ENCODE measurements around the gene YPEL1.
"Not testable (repeated sequence)": the region's sequence is repeated elsewhere in the genome, so short reads cannot be mapped to it uniquely, and the experiment has no call there.

YPEL1 gene

DNA sequence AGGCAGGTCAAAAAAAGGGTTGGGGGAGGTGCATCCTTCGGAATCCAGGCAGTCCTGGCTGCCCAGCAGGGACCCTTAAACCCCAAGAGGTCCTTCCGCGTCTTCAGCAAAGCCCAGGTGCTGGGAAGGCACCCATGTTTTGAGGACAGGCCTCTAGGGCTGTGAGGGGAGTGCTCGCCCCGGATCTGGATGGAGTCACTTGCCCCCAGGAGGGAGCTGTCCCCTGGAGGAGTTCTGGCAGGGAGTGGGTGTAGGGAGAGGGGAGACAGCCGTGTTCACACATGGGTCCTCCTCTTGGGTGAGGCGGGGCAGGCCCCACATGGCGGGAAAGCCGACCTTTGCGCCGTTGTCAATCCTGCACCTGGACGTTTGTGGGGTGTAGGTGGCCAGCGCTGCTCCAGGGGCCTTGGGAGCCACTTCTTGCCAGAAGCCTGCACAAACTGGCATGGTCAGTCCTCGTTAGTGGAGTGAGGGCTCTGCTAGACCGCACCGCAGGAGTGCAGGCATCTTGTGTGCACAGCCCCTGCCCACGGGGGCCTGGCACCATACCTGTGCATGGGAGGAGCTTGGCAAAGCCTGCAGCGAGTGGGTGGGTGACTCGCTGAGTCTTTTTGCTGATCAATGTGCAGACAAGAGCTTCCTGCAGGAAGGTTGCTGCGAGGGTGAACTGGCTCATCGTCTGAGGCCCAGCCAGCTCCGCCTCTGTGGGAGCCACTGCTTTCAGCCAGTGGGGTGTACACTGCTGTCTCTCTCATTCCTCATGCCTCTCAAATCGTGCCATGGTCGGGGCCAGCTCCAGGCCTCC lies 53.8 kb downstream of the YPEL1 start:
- DNase-seq: no peak

DNA sequence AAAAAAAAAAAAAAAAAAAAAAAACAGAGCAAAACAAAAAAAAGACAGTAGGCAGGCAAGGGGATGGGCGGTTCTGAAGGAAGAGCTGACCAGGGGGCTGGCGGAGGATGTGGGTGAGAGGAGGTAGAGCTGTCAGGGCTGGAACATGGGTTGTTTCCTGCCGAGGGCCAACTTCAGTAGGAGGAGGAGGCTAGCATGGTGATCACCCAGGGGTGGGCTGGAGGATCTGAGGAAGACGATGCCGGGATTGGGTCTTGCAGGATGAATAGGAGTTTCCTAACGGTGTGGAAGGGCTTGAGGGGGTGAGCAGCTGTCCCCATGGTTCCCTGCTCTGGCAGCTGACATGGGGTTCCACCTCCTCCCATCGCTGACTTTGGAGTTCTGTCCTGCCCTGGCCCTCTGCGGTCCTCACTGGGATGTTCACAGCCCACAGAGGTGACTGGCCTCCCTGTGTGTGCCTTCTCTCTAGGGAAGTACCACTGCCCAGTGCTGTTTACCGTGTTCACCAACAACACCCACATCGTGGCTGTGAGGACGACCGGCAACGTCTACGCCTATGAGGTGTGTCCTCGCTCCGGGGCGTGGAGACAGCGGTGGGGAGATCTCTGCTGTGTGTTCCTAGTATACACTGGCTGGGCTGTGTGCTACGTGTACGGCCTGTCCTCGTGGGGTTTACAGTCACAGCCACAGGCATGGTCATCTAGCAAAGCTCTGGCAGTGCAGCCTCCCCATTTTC lies 54.6 kb downstream of the YPEL1 start:
- DNase-seq: no peak

DNA sequence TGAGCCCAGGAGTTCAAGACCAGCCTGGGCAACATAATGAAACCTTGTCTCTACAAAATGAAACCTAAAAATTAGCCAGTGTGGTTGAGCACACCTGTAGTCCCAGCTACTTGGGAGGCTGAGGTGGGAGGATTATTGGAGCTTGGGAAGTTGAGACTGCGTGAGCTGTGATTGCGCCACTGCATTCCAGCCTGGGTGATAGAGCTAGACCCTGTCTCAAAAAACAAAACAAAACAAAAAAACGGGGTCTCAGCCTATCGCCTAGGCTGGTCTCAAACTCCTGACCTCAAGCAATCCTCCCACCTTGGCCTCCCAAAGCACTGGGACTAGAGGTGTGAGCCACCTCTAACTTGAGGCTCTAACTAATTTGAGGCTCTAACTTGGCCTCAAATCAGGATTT lies 56.2 kb downstream of the YPEL1 start:
- DNase-seq: no peak

DNA sequence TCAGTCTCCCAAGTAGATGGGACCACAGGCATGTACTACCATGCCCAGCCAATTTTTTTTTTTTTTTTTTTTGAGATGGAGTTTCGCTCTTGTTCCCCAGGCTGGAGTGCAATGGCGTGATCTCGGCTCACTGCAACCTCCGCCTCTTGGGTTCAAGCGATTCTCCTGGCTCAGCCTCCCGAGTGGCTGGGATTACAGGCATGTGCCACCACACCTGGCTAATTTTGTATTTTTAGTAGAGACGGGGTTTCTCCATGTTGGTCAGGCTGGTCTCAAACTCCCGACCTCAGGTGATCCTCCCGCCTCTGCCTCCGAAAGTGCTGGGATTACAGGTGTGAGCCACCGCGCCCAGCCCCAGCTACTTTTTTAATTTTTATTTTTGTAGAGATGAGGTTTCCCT lies 56.8 kb downstream of the YPEL1 start:
- not testable (repeated sequence) for DNase-seq

DNA sequence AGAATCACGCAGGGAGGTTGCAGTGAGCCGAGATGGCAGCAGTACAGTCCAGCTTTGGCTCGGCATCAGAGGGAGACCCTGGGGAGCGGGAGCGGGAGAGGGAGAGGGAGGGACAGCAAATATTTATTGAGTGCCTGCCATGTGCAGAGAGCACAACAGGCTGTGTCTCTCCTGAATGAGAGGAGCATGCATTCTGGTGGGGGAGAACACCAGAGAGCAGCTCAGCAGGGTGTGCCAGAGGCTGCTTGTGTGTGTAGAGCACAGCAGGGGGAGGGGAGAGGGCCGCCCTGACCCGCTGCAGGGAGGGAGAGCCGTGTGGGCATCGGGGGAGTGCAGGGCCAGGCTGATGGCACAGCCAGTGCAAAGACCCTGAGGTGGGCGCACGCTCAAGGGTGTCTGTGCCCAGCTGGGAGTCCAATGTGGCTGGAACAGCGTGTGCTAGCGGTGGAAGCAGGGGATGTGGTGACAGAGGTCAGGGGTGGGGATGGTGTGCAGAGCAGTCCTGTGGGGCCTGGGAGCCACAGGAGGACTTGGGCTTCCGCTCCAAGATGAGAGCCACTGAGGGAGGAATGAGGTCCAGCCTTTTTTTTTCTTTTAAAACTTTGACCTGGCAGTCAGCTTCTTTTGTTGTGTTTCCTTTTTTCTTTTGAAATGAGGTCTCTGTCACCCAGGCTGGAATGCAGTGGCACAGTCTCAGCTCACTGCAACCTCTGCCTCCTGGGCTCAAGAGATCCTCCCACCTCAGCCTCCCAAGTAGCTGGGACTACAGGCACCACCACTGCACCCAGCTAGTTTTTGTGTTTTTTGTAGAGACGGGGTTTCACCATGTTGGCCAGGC lies 57.8 kb downstream of the YPEL1 start:
- no peak for DNase-seq

DNA sequence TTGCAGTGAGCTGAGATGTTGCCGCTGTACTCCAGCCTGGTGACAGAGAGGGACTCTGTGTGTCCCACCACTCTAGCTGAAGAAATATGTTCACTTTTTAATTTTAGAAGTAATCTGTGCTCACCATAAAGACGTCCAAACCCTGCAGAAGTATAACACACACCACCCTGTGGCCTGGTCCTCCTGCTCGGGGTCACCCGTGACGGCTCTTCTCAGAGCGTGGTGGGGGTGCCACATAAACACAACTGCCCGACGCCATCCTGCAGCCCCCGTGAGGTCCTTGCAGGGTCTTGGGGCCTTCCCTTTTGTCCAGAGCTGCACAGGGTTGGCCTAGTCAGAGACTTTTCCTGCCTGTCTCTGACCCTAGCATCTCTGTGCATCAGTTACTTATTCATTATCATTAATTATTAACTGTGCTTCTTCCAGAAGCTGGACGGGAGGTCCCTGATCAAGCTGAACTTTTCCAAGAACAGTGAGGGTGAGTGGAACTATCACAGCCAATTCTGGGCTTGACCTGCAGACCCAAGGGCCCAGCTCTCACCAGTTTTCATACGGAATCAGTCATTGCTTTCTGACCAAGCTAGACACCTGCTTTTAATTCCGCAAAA lies 60.9 kb downstream of the YPEL1 start:
- DNase-seq: no peak

DNA sequence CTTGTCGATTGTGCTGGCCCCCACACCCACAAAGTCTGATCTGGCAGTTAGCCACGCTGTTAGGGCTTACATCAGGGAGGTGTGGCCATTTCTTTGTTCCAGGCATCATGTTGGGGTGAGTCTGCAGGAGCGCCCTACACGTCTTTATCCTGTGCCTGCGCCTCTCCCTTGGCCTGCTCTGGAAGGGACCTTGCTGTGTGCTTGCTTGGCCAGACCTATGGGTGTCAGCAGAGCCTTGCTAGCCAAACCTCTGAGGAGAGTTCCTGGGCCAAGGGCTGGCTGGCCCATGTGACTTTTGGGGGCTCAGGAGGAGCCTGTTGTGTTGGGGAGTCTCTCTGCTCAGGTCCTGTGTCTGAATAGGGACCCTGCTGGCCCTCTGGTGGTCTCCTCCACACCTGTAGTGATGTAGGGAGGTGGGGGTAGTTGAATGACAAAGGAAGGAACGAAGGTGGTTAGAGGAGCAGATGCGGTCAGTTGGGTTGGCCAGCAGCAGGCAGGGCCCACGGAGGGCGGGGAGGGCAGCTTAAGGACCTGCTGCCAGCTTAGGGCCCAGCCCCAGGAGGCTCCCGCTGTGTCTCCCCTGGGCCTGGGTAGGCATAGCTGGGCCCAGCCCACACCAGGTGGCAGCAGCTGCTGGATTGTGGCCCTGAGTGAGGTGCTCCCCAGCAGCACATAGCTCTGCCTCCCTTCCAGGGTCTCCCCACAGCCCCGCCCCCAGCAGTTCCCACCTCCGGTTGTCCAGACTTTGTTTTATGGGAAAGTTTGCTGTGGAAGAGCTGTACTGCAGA lies 61.9 kb downstream of the YPEL1 start:
- DNase-seq: no peak

DNA sequence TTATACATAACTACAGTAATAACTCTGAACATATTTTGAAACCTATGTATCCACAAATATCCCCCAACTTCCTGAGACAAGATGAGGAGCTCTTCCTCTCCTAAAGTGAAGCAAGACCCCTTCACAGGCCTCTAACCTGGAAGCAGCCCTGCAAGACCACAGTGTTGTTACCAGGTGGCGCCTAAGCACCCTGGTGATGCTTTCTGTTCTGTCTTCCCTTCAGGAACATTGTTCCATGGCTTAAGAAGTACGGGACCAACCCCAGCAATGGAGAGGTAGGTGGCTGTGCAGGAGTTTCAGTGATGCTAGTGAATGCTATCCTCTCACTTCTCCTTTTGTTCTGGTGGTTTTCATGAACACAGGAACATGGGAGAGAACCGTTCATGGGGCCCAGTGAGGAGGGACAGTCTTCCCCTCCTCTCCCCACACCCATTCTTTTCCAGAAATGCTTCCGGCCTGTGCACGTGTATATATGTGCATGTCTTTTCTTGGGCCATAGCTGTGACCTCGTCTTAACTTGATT lies 63.4 kb downstream of the YPEL1 start:
- no peak for DNase-seq

DNA sequence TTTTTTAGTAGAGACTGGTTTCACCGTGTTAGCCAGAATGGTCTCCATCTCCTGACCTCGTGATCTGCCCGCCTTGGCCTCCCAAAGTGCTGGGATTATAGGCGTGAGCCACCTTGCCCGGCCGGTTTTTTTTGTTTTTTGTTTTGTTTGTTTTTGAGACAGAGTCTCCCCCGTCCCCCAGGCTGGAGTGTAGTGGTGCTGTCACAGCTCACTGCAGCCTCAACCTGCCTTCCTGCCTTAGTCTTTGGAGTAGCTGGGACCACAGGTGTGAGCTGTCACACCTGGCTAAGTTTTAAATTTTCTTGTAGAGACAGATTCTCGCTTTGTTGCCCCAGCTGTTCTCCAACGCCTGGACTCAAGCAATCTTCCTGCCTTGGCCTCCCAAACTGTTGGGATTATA lies 66.6 kb downstream of the YPEL1 start:
- DNase-seq: no peak

DNA sequence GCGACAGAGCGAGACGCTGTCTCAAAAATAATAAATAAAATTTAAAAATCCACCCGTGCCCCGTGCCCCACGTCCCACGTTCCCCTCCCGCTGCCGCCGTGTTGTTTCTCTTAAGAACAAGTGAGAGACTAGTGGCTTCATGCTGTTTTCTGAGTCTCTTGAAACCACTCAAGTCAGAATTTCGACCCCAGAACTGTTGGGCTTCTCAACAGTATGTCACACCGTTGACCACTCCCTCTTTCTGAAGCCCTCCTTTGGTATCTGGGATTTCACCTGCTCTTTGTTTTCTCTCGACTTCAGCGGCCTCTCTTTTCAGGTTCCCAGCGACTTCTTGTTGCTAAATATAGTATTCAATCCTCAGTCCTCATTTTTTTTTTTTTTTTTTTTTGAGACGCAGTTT lies 68.8 kb downstream of the YPEL1 start:
- DNase-seq: no peak

DNA sequence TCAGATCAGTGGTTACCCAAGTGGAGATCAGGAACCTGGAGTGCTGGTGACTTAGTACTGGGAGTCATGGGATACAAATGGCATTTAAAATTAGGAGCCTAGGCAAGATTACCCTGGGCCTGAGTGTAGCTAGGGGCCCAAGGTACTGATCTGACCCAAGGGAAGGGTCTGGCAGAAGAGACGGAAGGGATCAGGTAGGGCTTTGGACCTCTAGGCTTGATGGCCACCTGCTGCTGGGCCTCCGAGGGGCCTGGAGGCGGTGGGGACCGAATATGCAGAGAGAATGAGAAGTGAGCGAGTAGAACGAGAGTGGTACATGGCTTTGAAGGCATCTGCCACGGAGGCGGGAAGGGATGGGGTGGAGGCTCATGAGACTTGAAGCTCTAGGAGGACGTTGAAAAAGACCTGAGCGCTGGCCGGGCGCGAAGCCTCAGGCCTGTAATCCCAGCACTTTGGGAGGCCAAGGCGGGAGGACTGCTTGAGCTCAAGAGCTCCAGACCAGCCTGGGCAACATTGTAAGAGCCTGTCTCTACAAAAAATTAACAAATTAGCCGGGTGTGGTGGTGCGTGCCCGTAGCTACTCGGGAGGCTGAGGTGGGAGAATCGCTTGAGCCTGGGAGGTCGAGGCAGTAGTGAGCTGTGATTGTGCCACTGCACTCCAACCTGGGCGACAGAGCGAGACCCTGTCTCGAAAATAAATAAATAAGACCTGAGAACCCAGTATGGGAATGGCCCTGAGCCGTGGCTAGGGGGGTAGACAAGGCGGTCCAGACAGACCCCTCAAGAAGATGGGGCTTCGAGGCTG lies 70.3 kb downstream of the YPEL1 start:
- DNase-seq: no peak

DNA sequence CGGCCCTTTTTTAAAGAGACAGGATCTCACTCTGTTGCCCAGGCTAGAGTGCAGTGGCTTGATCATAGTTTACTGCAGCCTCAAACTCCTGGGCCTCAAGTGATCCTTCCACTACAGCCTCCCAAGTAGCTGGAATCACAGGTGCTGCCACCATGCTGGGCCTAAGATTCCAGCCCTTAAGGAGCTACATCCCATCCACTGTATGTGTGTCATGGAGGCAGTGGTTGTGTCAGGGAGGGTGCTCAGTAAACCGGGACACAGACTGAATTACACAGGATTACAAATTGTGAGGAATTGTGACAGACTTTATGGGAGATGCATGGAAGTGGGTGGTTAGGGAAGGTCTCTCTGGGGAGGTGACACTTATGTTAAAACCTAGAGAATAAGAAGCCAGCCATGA lies 71.9 kb downstream of the YPEL1 start:
- DNase-seq: no peak

DNA sequence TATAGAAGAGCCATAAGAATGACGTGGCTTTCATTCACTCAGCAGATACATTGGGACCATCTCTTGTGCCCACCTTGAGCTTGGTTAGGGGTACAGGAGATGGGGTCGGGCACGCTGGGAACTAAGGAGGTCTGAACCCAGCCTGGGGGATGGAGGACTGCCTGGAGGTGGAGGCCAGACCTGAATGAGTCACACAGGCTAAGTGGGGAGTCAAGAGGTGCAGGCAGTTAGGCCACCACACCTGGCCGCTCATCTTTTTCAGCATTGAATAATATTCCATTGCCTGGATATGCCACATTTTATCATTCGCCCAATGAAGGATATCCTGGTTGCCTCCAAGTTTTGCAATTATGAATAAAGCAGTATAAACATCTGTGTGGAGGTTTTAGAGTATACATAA lies 73.6 kb downstream of the YPEL1 start:
- no peak for DNase-seq

DNA sequence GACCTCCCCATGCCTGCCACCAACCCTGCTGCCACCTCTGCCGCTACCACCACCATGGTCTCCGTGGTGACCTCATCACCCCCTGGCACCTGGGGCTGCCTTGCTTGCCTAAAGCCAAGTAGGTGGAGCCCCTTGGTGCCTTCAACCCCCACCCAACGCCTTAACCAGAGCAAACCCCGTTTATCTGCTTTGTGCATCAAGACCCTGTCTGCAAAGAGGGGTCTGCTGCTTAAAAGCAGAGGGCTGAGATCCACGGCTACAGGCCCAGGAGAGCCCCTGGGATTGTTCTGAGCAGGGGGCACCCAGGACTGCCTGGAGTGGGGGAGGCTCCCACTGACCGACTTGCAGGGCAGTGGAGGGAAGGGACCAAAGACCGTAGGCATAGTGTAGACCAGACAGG lies 74.7 kb downstream of the YPEL1 start:
- no peak for DNase-seq

DNA sequence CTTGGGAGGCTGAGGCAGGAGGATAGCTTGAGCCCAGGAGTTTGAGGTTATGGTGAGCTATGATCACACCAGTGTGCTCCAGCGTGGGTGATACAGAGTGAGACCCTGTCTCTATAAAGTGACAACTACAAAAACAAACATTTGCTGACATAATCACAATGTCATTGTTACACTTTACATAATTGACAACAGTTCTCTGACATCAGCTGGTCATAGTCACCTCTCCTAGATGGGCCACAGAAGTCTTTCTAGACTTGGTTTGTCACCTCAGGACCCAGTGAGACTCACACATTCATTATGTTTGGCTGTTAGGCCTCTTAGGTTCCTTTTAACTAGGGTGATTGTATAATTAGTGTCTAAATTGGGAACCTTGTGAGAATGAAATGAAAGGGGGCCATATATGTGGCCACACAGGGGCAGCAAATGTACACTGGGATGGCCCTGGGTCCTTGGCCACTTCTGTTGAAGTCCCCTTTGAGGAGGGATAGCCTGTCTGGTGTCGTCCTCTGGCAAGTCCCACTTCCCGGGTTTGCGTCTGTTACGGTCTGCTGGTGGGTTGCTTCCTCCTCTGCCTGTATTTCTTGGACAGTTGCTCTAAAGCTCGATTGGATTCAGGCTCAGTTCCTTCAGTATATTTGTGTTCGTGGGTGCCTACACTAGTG lies 75.6 kb downstream of the YPEL1 start:
- DNase-seq: no peak

DNA sequence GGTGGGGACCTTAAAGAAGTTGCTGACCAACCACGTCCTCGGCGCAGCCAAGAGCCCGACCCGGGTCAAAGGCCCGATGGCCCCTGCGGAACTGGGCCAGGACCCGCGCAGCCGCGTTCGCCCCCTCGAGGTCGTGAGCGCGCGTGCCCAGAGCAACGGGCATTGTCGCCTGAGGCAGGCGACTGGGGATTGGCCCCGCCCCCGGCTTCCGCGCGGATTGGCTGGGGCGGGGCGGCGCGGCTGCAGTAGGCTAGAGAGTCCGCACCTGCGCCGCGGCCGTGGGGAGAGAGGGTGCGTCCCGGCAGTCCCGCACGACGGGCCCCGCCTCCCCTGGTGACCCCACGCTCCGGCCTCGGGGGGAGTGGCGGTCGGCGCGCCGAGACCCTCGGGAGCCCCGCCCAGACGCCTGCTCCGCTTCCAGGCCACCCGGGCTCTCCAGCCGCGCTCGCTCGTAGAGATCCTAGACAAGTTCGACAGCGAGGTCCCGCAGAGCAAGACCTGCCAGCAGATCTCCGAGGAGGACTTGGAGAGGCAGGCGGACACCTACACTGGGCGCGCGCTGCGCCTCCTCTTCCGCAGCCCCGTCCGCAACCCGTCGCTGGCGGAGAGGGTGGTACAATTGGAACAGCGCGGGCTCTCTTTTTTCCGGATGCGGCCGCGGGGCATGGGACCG lies 78.1 kb downstream of the YPEL1 start:
- peak; percentile 82 for DNase-seq

DNA sequence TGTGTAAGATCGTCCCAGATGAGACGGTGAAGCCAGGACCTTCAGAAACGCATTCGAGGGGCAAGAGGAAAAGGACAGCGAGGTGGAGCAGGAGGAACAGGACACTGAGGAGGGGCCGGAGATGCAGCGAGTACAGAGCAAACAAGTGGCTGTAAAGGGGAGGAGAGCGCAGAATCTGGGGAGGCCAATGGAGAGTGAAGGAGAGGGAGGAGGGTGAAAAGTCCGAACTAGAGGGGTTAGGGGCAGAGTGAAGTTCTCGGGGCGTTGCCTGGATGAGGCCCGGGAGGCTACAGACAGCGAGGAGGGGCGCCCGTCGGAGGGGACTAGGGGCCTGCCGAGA lies 78.6 kb downstream of the YPEL1 start:
- DNase-seq: no peak

DNA sequence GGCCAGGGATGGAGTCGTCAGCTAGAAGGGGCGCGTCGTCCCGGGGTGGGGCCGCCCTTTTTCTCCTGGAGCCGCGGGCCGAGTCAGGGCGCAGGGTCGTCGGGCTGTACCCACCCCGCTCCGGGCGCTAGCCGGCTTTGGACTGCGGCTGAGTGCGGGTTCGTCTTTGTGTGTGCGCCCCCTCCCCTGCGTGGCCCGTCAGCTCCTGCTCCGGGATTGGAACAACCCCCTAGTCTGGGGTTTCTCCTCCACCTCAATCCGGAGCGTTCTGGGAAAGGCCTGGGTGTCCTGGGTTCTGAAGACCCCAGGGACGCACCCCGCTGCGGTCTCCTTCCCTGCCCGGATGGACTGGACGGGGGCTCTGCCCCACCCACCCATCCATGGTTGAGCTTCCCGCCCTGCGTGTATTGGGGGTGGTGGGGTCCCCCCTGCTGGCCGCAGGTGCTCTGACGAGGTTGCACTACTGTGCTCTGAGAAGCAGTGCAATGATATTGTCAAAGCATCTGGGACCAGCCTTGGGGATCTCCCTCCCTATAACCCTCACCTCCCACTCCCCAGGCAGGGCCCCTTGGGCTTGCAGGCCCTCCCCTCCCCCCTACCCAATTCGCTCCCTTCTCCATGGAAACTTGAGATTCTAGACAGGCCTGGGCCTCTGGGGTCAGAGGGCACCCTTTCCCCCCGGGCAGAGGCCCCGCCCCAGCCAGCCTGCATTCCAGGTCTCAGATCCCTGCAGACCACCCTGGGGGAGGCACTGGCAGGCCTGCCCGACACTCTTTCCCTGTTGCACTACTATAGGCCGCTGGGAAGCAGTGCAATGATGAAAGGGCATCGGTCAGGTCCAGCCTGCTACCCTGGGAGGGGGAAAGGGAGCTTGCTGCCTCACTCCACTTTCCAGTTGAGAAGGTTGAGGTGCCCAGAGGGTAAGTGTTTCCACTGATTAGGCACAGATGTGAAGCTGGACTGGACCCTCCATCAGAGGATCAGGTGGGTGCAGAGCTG lies 82.7 kb downstream of the YPEL1 start:
- no peak for DNase-seq

DNA sequence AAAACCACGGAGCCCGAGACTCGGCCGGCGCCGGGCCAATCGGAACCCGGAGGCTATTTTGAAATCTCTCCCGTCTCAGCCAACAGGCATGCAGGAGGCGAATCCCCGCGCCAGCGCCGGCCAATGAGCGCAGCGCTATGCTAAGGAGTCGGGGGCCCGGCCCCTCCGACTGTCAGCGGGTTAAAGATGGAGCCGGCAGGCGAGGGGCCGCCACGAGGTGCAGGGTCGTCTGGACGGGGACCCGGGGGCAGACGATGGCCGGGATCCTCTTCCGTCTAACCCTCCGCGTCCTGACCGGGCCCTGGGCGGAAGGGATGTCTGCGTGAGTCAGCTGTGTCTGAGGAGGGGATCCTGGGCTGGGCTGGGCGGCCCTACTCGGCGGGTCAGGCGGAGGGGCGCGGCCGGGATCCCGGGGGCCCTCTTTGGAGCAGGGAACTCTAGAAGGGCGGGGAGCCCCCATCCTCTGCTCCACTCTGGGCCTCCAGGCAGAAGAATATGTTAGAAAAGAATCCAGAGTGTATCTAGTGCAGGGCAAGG lies 83.5 kb downstream of the YPEL1 start:
- DNase-seq: peak; percentile 81

All from CD4-positive, alpha-beta T cell treated with Interleukin-21 for 1 hour (primary cell).